Left kidney (tissue), 2 donors: ENCODE results near the gene TENM4. TPM values are rescaled to one million over a fixed set of nuclear protein-coding genes. Genes with fewer than 3 reads are reported as not detected.

ENCODE experiments used
- DNase-seq: peaks from one replicate; pipeline ENCODE4 v3.0.0-alpha.2; 2013
- polyA plus RNA-seq: library from polyadenylated mRNA; unstranded; fragments of 120-200 nt; gene quantifications from one replicate; pipeline ENCODE4 v1.2.1, GENCODE V29; 2013; ENCODE audit not compliant: insufficient read length

The TENM4 gene
- polyA plus RNA-seq, 1 donor, result 24.5 TPM

DNA sequence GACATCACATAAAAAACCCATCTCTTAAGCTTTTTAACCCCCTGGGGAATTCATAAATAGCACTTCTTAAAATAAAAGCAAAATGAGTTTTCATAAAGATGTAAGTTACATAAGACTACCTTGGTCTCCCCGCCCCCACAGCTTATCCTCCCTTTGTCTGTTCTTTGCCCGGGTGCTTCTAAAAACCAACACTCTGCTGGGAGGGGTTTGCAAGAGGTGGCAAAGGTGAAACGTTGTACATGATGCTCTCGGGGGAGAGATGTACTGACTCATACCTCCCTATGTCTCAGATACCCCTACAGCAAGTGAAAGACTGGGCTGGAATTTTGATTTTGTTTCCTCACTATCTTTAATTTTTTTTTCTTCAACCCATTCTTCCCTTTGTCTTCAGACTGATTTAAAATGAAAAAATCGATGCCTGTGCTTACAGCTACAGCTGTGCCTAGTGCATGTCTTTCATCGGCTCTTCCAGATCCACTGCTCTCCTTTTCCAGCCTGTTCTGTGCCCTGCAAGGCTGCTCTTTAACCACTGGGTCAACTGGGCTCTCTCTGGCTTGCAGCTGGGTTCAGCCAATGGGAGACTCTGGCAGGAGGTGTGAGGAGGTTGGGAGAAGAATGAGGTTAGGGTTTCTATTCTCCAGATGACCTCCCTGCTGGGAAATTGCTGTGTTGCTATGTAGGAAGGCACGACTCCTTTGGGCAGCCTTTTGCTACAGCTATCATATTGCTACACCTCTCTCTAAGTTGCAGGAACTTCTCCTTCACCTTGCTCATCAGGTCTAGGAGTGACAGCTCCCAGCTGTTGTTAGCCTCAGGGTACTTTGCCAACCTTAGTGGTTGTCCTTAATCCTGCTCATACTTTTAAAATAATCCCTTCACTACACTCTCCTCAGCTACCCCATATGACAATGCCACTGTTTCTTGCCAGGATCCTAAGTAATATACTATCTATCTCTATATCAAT is 266.5 kb downstream of the TENM4 start:
- no peak for DNase-seq

DNA sequence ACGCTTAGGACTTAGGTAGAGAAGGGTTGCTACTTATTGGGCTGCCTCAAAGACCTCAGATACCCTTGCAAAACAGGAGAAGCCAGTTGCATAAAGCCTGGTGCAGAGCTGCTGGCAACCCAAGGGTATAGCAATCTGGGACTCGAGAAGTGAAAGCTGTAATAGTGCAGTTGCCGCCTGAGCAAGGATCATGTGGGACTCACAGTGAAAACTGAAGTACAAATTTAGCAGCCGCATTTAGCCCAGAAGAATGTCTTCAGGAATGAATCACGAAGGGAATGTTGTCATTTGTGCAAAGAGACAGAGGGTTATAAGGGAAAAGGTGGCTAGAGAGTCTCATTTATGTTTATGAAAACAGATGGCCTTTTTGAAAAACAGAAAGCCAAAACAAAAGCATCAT is 267.2 kb downstream of the TENM4 start:
- DNase-seq, result no peak

DNA sequence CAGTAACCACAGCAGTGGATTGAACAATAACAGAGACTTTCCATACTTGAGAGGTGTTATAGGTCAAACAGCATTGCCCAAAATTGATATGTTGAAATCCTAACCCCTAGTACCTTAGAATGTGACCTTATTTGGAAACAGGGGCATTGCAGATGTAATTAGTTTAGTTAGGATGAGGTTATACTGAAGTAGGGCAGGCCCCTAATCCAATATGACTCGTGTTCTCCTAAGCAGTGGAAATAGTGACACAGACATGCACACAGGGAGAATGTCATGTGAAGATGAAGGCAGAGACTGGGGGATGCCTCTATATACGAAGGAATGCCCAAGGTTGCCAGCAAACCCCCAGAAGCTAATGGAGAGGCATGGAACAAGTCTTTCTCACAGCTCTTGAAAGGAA is 270.5 kb downstream of the TENM4 start:
- no peak for DNase-seq

DNA sequence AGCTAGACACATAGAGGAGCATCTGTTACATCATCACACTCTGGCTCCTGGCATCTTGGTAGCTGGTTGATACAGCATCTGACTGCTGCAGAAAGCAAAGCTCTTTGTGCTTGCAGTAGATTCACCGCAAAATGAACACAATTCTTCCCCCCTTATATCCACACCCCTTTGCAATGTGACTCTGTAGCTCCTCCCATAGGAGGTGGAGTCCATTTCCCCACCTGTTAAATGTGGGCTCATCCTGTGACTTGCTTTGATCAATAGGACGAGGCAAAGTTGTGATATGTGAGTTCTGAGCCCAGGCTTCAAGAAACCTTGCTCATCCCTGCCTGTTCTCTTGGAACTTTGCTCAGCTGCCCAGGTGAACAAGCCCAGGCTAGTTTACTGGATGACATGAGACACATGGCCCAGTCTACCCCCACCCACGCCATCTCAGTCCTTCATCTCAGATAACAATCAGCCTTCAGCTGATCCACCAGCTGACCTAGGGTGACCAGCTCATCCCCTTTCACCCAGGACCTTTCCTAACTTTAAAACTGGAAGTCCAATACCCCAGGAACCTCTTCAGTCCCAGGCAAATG is 272.2 kb downstream of the TENM4 start:
- no peak for DNase-seq

DNA sequence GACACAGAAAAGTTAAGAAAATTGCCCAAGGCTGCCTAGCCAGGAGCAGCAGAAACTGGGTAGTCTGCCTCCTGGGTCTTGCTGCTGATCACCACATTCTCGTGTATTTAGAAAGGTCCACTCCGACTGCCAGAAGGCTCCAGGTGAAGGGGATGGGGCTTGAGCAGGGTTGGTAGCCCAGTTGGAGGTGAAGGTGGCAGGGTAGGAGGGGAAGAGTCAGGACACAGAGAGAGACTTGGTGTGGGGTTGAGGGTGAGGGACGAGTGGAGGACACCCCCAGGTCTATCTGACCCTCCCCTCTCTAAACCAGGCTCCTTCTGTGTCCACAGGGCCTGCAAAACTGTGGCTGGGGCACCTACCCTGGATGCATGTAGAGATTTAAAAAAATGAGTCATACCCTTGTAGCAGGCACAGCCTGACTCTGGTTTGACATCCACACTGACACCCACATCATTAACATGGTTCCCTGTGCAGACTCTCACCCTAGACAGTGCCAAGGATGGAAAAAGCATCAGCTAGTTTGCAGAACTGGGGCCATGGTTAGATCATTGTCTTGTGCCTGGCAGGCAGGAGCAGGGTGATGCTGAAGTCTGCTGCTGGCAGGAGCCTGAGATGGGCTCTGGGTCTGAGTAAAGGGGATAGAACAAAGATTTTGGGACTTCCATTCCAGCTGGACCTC is 273.2 kb downstream of the TENM4 start:
- DNase-seq, result no peak

DNA sequence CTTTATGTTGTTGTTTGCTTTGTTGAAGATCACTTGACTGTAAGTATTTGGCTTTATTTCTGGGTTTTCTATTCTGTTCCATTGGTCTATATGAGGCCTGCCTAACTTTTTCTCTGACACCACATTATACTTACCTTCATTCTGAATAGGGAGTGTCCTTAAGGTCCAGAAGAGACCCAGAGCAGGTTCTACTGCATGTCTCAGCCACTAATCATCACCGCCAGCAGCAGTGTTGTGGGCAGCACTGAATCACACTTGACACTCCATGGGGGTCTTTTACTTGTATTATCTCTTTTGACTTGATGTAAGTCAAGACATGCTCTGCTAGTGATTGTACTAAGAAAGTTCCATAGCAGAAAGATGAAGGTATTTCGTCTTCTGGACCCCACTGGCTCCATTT is 274.9 kb downstream of the TENM4 start:
- DNase-seq, result no peak

DNA sequence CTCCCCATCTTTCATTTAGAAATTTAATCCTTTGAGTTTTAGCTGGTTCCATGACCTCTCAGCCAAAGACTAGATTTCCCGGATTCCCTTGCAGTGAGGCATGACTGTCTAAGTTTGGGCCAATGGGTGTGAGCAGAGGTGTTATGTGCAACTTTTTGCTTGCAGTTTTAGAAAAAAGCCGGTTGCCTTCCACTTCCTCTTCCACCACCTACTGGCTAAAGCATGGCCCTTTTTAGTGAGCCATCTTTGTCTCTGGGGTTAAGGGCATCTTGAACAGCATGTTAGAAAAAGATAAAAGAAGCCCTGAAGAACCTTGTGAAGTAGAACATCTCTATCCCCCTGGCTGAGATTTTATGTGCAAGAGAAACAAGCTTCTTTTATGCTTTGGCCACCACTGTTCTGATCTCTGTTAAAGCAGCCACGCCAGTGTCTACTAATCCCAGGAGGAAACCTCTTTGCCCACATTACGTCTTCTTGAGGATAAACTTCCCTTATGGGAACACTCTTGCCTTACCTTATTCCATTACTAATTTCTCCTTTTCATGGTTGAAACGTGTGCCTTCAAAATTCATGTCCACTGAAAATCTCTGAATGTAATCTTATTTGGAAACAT is 279.9 kb downstream of the TENM4 start:
- no peak for DNase-seq

DNA sequence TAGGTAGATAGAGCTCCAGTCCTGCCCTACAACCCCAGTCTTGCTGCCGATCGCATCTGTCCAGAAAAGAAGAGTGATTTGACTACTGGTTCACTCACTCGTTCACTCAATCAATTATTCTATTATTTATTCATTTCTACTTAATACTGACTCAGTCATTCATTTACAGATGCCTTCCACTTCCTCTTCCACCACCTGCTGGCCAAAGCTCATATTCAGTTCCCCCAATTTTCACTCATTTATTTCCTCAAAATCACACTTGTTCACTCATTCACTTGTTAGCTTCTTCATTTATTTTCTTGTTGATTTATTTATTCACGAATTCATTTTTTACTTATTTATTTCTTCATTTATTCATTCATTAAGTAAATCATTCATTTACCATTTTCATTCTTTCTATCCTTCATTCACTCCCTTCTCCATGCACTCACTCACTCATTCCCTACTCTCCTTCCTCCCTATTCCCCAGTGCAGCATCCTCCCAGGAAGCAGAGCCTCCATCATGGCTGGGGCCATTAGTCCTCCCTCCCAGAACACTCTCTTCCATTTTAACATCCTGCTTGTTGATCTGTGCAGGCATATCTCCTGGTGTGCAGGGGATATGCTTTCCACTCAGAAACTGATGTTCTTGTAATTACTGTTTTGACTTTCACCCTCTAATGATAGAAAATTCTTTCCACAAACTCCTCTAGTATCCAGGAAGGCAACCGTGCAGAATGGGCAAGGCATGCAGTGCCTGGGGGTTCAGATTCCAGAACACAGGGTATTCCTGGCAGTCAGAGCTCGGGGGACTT is 281.0 kb downstream of the TENM4 start:
- no peak for DNase-seq

DNA sequence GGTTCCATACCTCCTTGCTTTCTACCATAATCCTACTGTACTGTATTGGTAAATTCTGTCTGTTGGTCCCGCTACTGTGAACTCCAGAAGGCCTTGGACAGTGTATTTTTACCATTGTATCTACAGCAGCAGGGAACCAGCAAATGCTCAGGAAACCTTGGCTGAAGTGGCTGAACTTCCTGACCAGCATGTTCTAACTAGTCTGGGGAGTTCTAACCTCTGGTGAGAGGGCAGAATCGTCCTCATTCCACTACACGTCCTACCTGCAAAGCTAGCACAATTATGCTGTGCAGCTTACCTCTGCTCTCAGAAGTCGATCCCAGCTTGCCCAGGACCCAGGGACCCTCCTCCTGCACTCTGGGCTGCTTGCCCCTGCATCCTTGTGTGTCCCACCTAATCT is 283.1 kb downstream of the TENM4 start:
- DNase-seq, result no peak

DNA sequence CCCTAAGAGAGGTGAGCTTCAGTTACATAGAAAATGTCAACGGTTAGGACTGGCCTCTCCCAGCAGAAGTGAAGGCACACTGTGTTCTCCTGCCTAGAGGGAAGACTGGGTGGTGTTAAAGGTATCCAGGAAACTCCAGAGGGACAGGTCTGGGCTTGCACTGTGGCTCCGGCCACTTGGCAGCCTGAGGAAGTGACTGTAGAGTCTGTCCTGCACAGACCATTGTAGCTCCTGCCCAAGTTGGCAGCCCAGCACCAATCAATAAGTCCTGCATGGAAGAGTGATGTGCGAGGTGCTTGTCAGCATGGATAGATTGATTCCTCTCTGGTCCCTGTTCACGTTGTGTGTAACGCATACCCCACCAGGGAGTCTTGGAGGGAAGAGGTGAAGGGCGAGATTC is 284.8 kb downstream of the TENM4 start:
- no peak for DNase-seq

DNA sequence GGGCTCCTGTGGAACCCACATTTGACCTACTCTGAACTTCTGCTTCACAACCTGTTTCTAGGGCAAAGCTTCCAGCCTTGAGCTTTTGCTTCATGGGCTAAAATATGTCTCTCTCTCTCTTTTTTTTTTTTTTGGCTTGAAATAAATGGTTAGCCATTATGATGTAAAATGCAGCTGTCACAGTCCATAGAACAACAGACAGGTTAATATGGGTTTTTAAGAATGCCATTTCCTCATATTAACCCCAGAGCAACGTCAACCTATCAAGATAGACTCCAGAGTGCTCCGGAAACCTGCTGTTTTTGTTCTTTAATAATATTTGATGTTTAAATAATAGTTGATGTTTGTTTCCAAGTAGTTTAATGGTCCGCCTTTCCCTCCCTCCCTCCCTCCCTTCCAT is 285.6 kb downstream of the TENM4 start:
- DNase-seq, result no peak

DNA sequence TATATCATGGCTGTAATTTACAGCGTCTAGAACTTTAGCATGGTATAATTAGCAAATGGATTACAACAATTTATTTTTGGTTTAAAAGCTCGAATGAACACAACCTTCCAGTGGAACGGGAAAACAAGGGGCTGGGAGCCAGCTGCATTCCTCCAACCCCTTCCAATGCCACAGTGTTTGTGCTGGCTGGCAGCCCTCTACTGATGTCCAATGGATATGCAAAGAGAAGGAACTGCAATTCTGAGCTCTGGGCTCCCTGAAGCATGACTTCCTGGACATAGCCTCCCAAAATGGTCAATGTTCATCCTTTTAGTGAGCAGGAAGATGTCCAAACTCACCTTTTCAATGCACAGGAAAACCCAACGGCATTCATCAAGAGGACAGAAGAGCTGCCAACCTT is 288.3 kb downstream of the TENM4 start:
- DNase-seq, result no peak

DNA sequence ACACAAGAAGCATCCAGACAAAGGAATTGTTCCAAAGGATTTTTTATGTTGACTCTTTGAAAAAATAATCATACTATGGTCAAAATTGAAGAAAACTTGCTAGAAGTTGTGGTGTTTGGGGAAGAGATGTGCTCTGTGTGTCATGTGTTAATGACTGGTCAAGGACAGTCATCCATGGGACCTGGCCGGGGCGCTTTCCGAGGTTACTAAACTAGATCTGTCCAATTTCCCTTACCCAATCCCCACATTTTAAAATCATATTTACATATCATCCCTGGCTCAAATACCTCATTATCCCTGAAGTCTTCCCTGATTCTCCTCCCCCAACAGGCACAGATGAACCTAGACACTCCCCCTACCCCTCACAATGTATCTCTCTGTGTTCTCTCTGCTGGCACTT is 289.4 kb downstream of the TENM4 start:
- no peak for DNase-seq

DNA sequence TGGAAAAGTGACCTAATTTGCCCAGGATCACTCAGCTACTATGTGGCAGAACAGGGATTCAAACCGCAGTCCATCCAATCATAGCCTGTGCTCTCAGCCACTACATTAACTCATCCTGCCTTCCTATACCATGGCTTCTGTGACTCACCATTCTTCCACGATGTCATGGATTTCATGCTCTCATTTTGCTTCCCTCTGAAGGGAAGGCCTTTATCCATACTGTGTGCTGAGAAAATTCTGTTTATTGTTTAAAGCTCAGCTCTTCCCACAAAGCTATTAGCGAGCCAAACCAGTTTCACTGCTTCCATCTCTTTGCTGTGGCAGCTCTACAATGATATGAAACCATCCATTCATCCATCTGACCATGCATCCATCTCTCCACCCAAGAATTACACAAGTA is 289.9 kb downstream of the TENM4 start:
- DNase-seq, result no peak

DNA sequence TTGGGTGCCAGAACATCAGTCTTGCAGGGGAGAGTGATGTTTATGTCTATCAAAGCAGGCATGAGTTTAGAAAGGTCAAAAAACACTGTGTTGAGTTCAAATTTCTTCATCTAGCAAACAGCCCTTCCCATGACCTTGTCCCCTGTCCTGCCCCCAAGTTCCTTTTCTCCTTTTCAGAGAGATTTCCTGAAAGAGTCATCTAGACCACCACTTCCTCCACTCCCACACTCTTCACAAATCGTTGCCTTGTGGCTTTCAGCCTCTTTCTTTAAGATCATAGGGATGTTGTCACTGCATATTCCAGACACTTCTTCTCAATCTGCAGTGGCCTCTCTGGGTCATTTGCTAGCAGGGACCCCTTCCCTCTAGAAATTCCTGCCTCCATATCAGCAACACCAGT is 290.5 kb downstream of the TENM4 start:
- no peak for DNase-seq

DNA sequence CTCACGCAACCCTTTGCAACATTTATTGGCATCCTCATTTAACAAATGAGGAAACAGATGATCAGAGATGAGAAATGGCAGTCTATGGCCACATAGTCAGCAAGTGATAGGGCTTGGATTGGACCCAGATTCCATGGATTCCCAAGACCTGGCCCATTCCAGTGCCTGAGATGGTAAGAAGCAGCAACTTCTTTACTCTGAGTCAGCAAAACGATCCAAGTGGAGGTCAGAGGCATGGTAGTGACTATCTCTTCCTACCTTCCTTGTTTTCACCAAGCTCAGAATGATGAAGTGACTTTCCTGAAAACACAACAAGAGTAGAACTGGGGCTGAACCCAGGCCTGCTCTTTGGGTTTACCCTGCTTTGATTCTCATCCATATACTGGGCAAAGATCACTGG is 293.1 kb downstream of the TENM4 start:
- no peak for DNase-seq

DNA sequence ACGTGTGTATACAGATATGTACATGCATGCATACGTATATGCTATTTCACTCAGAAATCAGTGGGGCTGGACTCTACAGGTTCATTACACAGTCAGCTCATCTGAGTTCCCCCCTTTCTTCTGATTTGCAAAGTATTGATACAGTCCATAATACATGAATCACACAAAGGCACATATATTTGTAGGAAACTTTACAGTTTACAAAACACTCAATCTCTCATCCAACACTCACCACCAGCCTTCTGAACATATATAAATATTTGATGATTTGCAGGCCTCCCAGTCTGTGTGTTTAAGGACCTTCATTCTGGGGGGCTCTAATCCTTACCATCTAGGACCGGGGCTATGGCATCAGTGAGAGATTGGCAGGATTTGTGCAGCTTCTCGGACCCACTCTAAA is 293.8 kb downstream of the TENM4 start:
- no peak for DNase-seq

DNA sequence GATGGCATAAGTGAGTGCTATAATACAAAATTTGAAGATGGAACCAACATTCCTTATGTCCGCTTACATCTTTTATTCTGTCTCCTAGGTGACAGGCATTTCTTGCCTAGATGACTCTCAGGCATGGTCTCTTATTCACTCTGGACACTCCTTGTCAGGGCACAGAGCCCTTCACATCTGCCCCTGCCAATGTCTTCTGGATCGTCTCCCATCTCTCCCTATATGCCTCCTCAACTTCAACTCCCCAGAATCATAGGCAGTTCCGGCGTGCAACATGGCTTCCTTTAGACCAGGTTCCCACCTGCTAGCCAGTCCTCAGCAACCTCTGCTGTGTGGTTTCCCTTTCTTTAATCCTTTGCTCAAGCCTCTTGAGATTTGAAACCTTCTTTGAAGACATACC is 300.9 kb downstream of the TENM4 start:
- DNase-seq, result no peak

DNA sequence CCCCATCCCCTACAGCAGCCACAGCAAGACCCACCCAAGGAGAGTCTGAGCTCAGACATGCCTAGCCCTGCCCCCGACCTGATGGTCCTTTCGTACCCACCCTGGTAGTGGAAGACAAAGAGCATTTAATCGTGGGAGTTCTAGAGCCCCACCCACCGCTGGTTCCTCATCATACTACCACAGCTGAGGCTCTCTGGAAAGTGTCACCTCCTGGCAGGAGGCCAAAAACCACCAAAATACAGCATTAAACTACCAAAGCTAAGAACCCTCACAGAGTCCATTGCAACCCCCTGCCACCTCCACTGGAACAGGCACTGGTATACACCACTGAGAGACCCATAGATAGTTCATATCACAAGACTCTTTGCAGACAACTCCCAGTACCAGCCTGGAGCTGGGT is 311.1 kb downstream of the TENM4 start:
- DNase-seq, result no peak

DNA sequence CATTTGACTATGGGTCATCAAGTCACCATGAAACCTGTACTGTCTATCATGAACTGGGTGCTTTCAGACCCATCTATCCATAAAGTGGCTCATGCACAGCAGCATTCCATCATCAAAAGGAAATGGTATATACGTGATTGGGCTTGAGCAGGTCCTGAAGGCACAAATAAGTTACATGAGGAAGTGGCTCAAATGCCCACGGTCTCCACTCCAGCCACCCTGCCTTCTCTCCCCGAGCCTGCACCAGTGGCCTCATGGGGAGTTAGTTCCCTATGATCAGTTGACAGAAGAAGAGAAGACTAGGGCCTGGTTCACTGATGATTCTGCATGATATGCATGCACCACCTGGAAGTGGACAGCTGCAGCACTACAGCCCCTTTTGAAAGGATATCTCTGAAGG is 312.5 kb downstream of the TENM4 start:
- DNase-seq, result no peak

DNA sequence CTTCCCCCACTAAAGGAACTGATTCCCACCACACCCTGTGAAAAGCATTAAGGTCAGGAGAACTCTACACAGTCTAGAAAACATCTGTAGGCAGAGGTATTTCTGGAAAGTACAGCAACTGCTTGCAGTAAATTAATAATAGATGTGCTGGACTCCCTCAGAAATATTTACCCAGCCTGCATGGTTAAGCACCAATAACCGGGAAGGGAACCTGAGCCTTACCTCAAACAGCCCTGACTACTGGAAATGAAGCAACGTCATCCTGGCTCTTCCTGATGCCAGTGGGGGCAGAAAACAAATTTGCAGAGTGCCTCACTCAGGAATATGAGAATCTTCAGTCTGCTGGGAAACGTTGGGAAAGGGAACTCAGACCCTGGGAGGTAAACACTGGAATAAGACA is 318.1 kb downstream of the TENM4 start:
- DNase-seq, result no peak

DNA sequence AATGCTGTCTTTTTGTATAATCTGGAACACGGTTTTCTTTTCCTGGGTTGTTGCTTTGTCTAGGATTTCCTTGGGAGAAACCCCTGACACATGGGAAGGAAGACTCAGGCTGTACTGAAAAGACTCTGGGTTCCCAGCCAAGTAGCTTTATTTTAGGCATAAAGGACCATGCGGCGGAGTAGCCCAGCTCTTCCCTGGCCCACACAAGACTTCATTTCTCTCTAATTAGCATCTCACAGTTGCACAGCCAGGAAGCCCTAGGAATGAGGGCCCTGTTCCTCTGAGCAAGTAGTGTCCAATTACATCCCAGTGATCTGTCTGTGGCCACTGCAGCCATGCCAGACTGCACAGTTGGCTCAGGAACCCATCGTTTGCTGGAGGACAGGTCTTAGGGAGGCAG is 319.5 kb downstream of the TENM4 start:
- DNase-seq, result no peak
